Measurements from ENCODE around the gene EIF1.

DNA sequence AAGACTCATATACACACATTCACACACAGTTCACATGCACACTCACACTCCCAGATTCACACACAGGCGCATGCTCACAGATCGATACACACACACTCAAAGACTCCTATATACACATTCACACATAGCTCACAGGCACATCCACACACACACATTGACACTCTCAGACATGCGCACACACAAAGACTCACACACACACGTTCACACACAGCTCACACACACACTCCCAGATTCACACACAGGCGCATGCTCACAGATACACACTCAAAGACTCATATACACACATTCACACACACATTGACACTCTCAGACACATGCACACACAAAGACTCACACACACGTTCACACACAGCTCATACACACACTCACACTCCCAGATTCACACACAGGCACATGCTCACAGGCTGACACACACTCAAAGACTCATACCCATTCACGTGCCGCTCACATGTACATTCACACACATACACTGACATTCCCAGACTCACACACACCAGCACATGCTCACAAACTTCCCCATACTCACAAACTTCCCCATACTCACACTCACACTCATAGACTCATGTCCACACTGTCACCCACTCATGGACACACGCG, 38.7 kb upstream of the EIF1 start:
- TF ChIP-seq, protein P1, sequence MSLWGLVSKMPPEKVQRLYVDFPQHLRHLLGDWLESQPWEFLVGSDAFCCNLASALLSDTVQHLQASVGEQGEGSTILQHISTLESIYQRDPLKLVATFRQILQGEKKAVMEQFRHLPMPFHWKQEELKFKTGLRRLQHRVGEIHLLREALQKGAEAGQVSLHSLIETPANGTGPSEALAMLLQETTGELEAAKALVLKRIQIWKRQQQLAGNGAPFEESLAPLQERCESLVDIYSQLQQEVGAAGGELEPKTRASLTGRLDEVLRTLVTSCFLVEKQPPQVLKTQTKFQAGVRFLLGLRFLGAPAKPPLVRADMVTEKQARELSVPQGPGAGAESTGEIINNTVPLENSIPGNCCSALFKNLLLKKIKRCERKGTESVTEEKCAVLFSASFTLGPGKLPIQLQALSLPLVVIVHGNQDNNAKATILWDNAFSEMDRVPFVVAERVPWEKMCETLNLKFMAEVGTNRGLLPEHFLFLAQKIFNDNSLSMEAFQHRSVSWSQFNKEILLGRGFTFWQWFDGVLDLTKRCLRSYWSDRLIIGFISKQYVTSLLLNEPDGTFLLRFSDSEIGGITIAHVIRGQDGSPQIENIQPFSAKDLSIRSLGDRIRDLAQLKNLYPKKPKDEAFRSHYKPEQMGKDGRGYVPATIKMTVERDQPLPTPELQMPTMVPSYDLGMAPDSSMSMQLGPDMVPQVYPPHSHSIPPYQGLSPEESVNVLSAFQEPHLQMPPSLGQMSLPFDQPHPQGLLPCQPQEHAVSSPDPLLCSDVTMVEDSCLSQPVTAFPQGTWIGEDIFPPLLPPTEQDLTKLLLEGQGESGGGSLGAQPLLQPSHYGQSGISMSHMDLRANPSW (CRISPR knock-in tag; conservative IDR thresholded peaks at IDR 0.05; ENCODE audit: low read depth): no peak
- TF ChIP-seq, protein P2, sequence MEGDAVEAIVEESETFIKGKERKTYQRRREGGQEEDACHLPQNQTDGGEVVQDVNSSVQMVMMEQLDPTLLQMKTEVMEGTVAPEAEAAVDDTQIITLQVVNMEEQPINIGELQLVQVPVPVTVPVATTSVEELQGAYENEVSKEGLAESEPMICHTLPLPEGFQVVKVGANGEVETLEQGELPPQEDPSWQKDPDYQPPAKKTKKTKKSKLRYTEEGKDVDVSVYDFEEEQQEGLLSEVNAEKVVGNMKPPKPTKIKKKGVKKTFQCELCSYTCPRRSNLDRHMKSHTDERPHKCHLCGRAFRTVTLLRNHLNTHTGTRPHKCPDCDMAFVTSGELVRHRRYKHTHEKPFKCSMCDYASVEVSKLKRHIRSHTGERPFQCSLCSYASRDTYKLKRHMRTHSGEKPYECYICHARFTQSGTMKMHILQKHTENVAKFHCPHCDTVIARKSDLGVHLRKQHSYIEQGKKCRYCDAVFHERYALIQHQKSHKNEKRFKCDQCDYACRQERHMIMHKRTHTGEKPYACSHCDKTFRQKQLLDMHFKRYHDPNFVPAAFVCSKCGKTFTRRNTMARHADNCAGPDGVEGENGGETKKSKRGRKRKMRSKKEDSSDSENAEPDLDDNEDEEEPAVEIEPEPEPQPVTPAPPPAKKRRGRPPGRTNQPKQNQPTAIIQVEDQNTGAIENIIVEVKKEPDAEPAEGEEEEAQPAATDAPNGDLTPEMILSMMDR (IDR thresholded peaks at IDR 0.05): no peak
- TF ChIP-seq, protein P3, sequence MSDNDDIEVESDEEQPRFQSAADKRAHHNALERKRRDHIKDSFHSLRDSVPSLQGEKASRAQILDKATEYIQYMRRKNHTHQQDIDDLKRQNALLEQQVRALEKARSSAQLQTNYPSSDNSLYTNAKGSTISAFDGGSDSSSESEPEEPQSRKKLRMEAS (CRISPR knock-in tag; IDR thresholded peaks at IDR 0.05): no peak
- TF ChIP-seq ETV6 (CRISPR knock-in tag; IDR thresholded peaks at IDR 0.05) (no peak), ZNF317 (CRISPR knock-in tag; IDR thresholded peaks at IDR 0.05; ENCODE audit: borderline replicate concordance, low read depth) (no peak)
- TF ChIP-seq, protein P4, sequence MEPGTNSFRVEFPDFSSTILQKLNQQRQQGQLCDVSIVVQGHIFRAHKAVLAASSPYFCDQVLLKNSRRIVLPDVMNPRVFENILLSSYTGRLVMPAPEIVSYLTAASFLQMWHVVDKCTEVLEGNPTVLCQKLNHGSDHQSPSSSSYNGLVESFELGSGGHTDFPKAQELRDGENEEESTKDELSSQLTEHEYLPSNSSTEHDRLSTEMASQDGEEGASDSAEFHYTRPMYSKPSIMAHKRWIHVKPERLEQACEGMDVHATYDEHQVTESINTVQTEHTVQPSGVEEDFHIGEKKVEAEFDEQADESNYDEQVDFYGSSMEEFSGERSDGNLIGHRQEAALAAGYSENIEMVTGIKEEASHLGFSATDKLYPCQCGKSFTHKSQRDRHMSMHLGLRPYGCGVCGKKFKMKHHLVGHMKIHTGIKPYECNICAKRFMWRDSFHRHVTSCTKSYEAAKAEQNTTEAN (CRISPR knock-in tag; IDR thresholded peaks at IDR 0.05): no peak

Data from WTC11 (cell line).